Measurements from ENCODE around the gene C9orf72. TPM values are rescaled to one million over a fixed set of nuclear protein-coding genes. Genes with fewer than 3 reads are reported as not detected.

Gene C9orf72
- total RNA-seq, 2 donors from 2014 or later, result 8.9 to 9.7 TPM

GRCh38 chr9:27564670-27565069 is 8.6 kb downstream of the C9orf72 start:
- ATAC-seq (replicated peaks), result no peak
- no peak overlapping the region for H3K27ac Mint-ChIP-seq
- H3K4me1 Mint-ChIP-seq, result peaks cover 4% of the 10 kb centered on the region
- peaks cover 43% of the 10 kb centered on the region for H3K36me3 Mint-ChIP-seq (ENCODE audit: low read depth)
- H3K4me3 Mint-ChIP-seq, result no peak overlapping the region
- no peaks in the 10 kb centered on the region for H3K27me3 Mint-ChIP-seq
- no peaks in the 10 kb centered on the region for H3K9me3 Mint-ChIP-seq

GRCh38 chr9:27563738-27564430 is 9.4 kb downstream of the C9orf72 start:
- no peak for ATAC-seq (replicated peaks)
- Mint-ChIP-seq H3K9me3 (no peaks in the 10 kb centered on the region), H3K27ac (no peak overlapping the region), H3K4me3 (no peak overlapping the region), H3K36me3 (ENCODE audit: low read depth) (peaks cover 43% of the 10 kb centered on the region), H3K27me3 (no peaks in the 10 kb centered on the region), H3K4me1 (peaks cover 4% of the 10 kb centered on the region)

- Mint-ChIP-seq H3K4me3 (no peak overlapping the region), H3K27me3 (no peaks in the 10 kb centered on the region), H3K36me3 (ENCODE audit: low read depth) (peaks cover 46% of the 10 kb centered on the region), H3K27ac (peak overlapping the region; percentile 16), H3K4me1 (peaks cover 4% of the 10 kb centered on the region), H3K9me3 (no peaks in the 10 kb centered on the region)
- ATAC-seq (replicated peaks), result peak; percentile 44
Measured at GRCh38 chr9:27561685-27562084, 11.6 kb downstream of the C9orf72 start.

GRCh38 chr9:27560457-27560856 is 12.8 kb downstream of the C9orf72 start:
- Mint-ChIP-seq H3K4me1 (peaks cover 4% of the 10 kb centered on the region), H3K36me3 (ENCODE audit: low read depth) (peaks cover 45% of the 10 kb centered on the region), H3K4me3 (no peak overlapping the region), H3K27ac (no peak overlapping the region), H3K9me3 (no peaks in the 10 kb centered on the region), H3K27me3 (no peaks in the 10 kb centered on the region)
- ATAC-seq (replicated peaks), result no peak

- H3K9me3 Mint-ChIP-seq, result no peaks in the 10 kb centered on the region
- H3K4me1 Mint-ChIP-seq, result peaks cover 4% of the 10 kb centered on the region
- H3K27me3 Mint-ChIP-seq, result no peaks in the 10 kb centered on the region
- peaks cover 49% of the 10 kb centered on the region for H3K36me3 Mint-ChIP-seq (ENCODE audit: low read depth)
- H3K27ac Mint-ChIP-seq, result no peak overlapping the region
- ATAC-seq (replicated peaks), result no peak
- no peak overlapping the region for H3K4me3 Mint-ChIP-seq
Measured at GRCh38 chr9:27558307-27558706, 15.0 kb downstream of the C9orf72 start.

- no peak overlapping the region for H3K4me3 Mint-ChIP-seq
- H3K27me3 Mint-ChIP-seq, result no peaks in the 10 kb centered on the region
- H3K36me3 Mint-ChIP-seq (ENCODE audit: low read depth), result peaks cover 63% of the 10 kb centered on the region
- H3K9me3 Mint-ChIP-seq, result no peaks in the 10 kb centered on the region
- ATAC-seq (replicated peaks), result no peak
- H3K27ac Mint-ChIP-seq, result no peak overlapping the region
- H3K4me1 Mint-ChIP-seq, result no peaks in the 10 kb centered on the region
Measured at GRCh38 chr9:27556470-27556869, 16.8 kb downstream of the C9orf72 start.

- Mint-ChIP-seq H3K4me3 (no peak overlapping the region), H3K36me3 (ENCODE audit: low read depth) (peaks cover 67% of the 10 kb centered on the region), H3K27ac (no peak overlapping the region), H3K9me3 (no peaks in the 10 kb centered on the region), H3K27me3 (no peaks in the 10 kb centered on the region), H3K4me1 (no peaks in the 10 kb centered on the region)
- no peak for ATAC-seq (replicated peaks)
Measured at GRCh38 chr9:27554712-27555111, 18.6 kb downstream of the C9orf72 start.

- no peaks in the 10 kb centered on the region for H3K27me3 Mint-ChIP-seq
- no peak for ATAC-seq (replicated peaks)
- H3K4me1 Mint-ChIP-seq, result no peaks in the 10 kb centered on the region
- peaks cover 82% of the 10 kb centered on the region for H3K36me3 Mint-ChIP-seq (ENCODE audit: low read depth)
- no peak overlapping the region for H3K27ac Mint-ChIP-seq
- no peak overlapping the region for H3K4me3 Mint-ChIP-seq
- no peaks in the 10 kb centered on the region for H3K9me3 Mint-ChIP-seq
Measured at GRCh38 chr9:27549196-27549755, 24.0 kb downstream of the C9orf72 start.

GRCh38 chr9:27548055-27548741 is 25.1 kb downstream of the C9orf72 start:
- Mint-ChIP-seq H3K4me1 (no peaks in the 10 kb centered on the region), H3K27me3 (no peaks in the 10 kb centered on the region), H3K4me3 (no peak overlapping the region)

GRCh38 chr9:27545471-27545870 is 27.8 kb downstream of the C9orf72 start:
- Mint-ChIP-seq H3K4me3 (no peak overlapping the region), H3K36me3 (ENCODE audit: low read depth) (peaks cover 57% of the 10 kb centered on the region)

More at GRCh38 chr9:27548055-27548741, 25.1 kb downstream of the C9orf72 start:
- peaks cover 82% of the 10 kb centered on the region for H3K36me3 Mint-ChIP-seq (ENCODE audit: low read depth)
- ATAC-seq (replicated peaks), result no peak
- H3K27ac Mint-ChIP-seq, result no peak overlapping the region
- H3K9me3 Mint-ChIP-seq, result no peaks in the 10 kb centered on the region

GRCh38 chr9:27542508-27542907 is 30.8 kb downstream of the C9orf72 start:
- Mint-ChIP-seq H3K27ac (no peak overlapping the region), H3K4me1 (no peaks in the 10 kb centered on the region), H3K4me3 (no peak overlapping the region), H3K9me3 (no peaks in the 10 kb centered on the region), H3K36me3 (ENCODE audit: low read depth) (peaks cover 39% of the 10 kb centered on the region), H3K27me3 (no peaks in the 10 kb centered on the region)
- no peak for ATAC-seq (replicated peaks)

More at GRCh38 chr9:27545471-27545870, 27.8 kb downstream of the C9orf72 start:
- H3K4me1 Mint-ChIP-seq, result no peaks in the 10 kb centered on the region
- no peak overlapping the region for H3K27ac Mint-ChIP-seq
- H3K9me3 Mint-ChIP-seq, result no peaks in the 10 kb centered on the region
- no peaks in the 10 kb centered on the region for H3K27me3 Mint-ChIP-seq
- ATAC-seq (replicated peaks), result no peak

- Mint-ChIP-seq H3K27ac (no peak overlapping the region), H3K9me3 (no peaks in the 10 kb centered on the region)
- ATAC-seq (replicated peaks), result no peak
Measured at GRCh38 chr9:27541740-27542139, 31.5 kb downstream of the C9orf72 start.

GRCh38 chr9:27540502-27540901 is 32.8 kb downstream of the C9orf72 start:
- no peaks in the 10 kb centered on the region for H3K4me1 Mint-ChIP-seq
- no peak overlapping the region for H3K27ac Mint-ChIP-seq
- no peaks in the 10 kb centered on the region for H3K27me3 Mint-ChIP-seq
- peaks cover 26% of the 10 kb centered on the region for H3K36me3 Mint-ChIP-seq (ENCODE audit: low read depth)
- ATAC-seq (replicated peaks), result no peak
- H3K9me3 Mint-ChIP-seq, result no peaks in the 10 kb centered on the region
- no peak overlapping the region for H3K4me3 Mint-ChIP-seq

More at GRCh38 chr9:27541740-27542139, 31.5 kb downstream of the C9orf72 start:
- no peak overlapping the region for H3K4me3 Mint-ChIP-seq
- H3K36me3 Mint-ChIP-seq (ENCODE audit: low read depth), result peaks cover 31% of the 10 kb centered on the region
- H3K4me1 Mint-ChIP-seq, result no peaks in the 10 kb centered on the region
- no peaks in the 10 kb centered on the region for H3K27me3 Mint-ChIP-seq

GRCh38 chr9:27539479-27540441 is 33.5 kb downstream of the C9orf72 start:
- H3K27me3 Mint-ChIP-seq, result no peaks in the 10 kb centered on the region
- no peak overlapping the region for H3K4me3 Mint-ChIP-seq
- H3K4me1 Mint-ChIP-seq, result no peaks in the 10 kb centered on the region
- no peaks in the 10 kb centered on the region for H3K9me3 Mint-ChIP-seq
- peaks cover 18% of the 10 kb centered on the region for H3K36me3 Mint-ChIP-seq (ENCODE audit: low read depth)
- no peak for ATAC-seq (replicated peaks)
- no peak overlapping the region for H3K27ac Mint-ChIP-seq

All from activated T-helper 17 cell treated with anti-CD3 and anti-CD28 coated beads, Interleukin-2, amount 50 U/mL, for 72 hours (primary cell).